H1 (cell line): ENCODE results near the gene CPTP.

ENCODE experiments used
- BCL11A ChIP-seq, 2 experiments: IDR thresholded peaks; one replicate each; pipeline ENCODE4 v1.6.1; 2011; ENCODE audit warnings: low read depth in 2 of 2, low read length in 2 of 2, mild to moderate bottlenecking in 2 of 2
- EP300 ChIP-seq, 2 experiments: IDR thresholded peaks; 1 replicate in 1 of 2; 2 replicates in 1 of 2; pipeline ENCODE4 v1.6.1; 2011 to 2012; ENCODE audit warnings: low read depth in 2 of 2, low read length in 2 of 2, mild to moderate bottlenecking in 2 of 2, borderline replicate concordance in 1 of 2, inconsistent platforms in 1 of 2, moderate library complexity in 1 of 2
- FOSL1 ChIP-seq: IDR thresholded peaks from 2 replicates; pipeline ENCODE4 v1.6.1; 2011; ENCODE audit warnings: mild to moderate bottlenecking, low read depth, low read length, moderate library complexity; ENCODE audit not compliant: insufficient read depth
- JUND ChIP-seq: IDR thresholded peaks from 2 replicates; pipeline ENCODE4 v1.6.1; 2011; ENCODE audit warnings: mild to moderate bottlenecking, improper control_type of control experiment, low read length
- POLR2A ChIP-seq, 2 experiments: IDR thresholded peaks; 1 replicate in 1 of 2; 2 replicates in 1 of 2; pipeline ENCODE4 v1.6.1; 2011; ENCODE audit warnings: low read depth in 2 of 2, low read length in 2 of 2, mild to moderate bottlenecking in 2 of 2; ENCODE audit errors: control extremely low read depth in 1 of 2
- SIN3A ChIP-seq, 2 experiments: IDR thresholded peaks in 1 of 2; conservative IDR thresholded peaks in 1 of 2; 2 replicates each; pipeline ENCODE4 v1.6.1; 2011 to 2012; ENCODE audit warnings: low read length in 2 of 2, improper control_type of control experiment in 1 of 2, low read depth in 1 of 2, mild to moderate bottlenecking in 1 of 2
- SIX5 ChIP-seq: IDR thresholded peaks from 2 replicates; pipeline ENCODE4 v1.6.1; 2011; ENCODE audit warnings: mild to moderate bottlenecking, low read depth, low read length
- SP2 ChIP-seq: IDR thresholded peaks from 2 replicates; pipeline ENCODE4 v1.6.1; 2012; ENCODE audit warnings: mild to moderate bottlenecking, low read length, inconsistent platforms
- USF2 ChIP-seq: IDR thresholded peaks from 2 replicates; pipeline ENCODE4 v1.6.1; 2011; ENCODE audit warnings: low read length, improper control_type of control experiment
- TF ChIP-seq, protein P1 (sequence below), 3 experiments: IDR thresholded peaks; 1 replicate in 2 of 3; 2 replicates in 1 of 3; pipeline versions ENCODE4 v1.5.1 to v1.6.1; 2011; ENCODE audit warnings: low read length in 3 of 3, mild to moderate bottlenecking in 3 of 3, inconsistent platforms in 2 of 3, low read depth in 1 of 3, moderate library complexity in 1 of 3; ENCODE audit not compliant: insufficient read depth in 1 of 3; ENCODE audit errors: control extremely low read depth in 1 of 3

DNA sequence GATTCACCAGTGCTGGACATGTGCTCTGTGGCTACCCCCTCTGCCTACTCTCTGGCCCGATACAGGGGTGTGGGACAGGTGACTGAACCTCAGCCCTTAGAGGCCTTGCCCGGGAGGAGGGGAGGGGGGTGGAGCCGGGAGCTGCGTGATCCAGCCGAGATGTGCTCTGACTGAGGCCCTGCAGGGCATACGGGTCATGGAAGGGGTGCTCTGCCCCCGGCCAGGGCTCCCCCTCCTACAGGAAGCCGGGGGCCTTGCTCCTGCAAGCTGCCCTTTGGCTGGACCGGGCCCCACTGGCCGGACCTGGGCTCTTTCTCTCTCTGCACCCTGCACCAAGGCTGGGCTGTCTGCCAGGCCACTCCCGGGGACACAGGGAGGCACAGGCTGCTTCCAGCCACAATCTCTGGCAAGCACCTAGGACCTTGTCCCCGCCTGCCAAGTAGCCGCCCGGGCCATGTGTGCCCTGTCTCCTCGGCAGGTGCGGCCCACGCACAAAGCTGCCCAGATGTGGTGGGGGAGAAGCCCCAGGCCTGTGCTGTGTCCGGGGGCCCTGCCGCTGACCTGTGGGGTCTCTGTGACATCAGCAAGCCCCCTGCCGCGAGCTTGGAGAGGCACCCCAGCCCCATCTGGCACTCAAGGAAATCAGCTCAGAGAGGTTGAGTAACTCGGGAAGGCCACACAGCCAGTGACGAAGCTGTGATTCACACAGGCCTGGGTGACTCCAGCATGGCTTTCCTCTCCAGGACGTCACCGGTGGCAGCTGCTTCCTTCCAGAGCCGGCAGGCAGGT lies 42.9 kb upstream of the CPTP start:
- TF ChIP-seq, protein P1, sequence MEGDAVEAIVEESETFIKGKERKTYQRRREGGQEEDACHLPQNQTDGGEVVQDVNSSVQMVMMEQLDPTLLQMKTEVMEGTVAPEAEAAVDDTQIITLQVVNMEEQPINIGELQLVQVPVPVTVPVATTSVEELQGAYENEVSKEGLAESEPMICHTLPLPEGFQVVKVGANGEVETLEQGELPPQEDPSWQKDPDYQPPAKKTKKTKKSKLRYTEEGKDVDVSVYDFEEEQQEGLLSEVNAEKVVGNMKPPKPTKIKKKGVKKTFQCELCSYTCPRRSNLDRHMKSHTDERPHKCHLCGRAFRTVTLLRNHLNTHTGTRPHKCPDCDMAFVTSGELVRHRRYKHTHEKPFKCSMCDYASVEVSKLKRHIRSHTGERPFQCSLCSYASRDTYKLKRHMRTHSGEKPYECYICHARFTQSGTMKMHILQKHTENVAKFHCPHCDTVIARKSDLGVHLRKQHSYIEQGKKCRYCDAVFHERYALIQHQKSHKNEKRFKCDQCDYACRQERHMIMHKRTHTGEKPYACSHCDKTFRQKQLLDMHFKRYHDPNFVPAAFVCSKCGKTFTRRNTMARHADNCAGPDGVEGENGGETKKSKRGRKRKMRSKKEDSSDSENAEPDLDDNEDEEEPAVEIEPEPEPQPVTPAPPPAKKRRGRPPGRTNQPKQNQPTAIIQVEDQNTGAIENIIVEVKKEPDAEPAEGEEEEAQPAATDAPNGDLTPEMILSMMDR (IDR thresholded peaks at IDR 0.05; ENCODE audit: control extremely low read depth in 1 of 3, insufficient read depth in 1 of 3, low read depth in 1 of 3, low read length in 3 of 3): no peak
- TF ChIP-seq SIN3A (conservative IDR thresholded peaks at IDR 0.05 in 1 of 2, IDR thresholded peaks at IDR 0.05 in 1 of 2; ENCODE audit: low read depth in 1 of 2, low read length in 2 of 2): no peak
- no peak for TF ChIP-seq SIX5
- no peak for TF ChIP-seq SP2
- TF ChIP-seq JUND: no peak
- TF ChIP-seq EP300 (IDR thresholded peaks at IDR 0.05; ENCODE audit: borderline replicate concordance in 1 of 2, low read depth in 2 of 2, low read length in 2 of 2): no peak
- no peak for TF ChIP-seq POLR2A (IDR thresholded peaks at IDR 0.05; ENCODE audit: control extremely low read depth in 1 of 2, low read depth in 2 of 2, low read length in 2 of 2)
- TF ChIP-seq FOSL1: no peak
- TF ChIP-seq USF2: no peak
- no peak for TF ChIP-seq BCL11A (IDR thresholded peaks at IDR 0.05; ENCODE audit: low read depth in 2 of 2, low read length in 2 of 2)
